OCI-LY3 (cell line): ENCODE measurements around the gene C4A.
"Not testable (repeated sequence)": the region's sequence is repeated elsewhere in the genome, so short reads cannot be mapped to it uniquely, and the experiment has no call there.

Experiments
- CTCF ChIP-seq: fragments of 200-600, 300-600 bp; sonication (generic); IDR thresholded peaks from 2 replicates; pipeline ENCODE4 v1.5.1; 2014; ENCODE audit warnings: antibody characterized with exemption, low read length, low read depth
- EZH2phosphoT487 ChIP-seq: fragments of 200-600 bp; shearing (Covaris generic); IDR thresholded peaks from 2 replicates; pipeline ENCODE4 v1.6.1; 2018; ENCODE audit warnings: antibody characterized with exemption, mixed run types, low read depth

- not testable (repeated sequence) for TF ChIP-seq CTCF, EZH2phosphoT487
Observed at GRCh38 chr6:32004393-32004792, 22.5 kb downstream of the C4A start.
